Gastrocnemius medialis (tissue), 4 donors: Measurements from ENCODE around the gene STAM. TPM values are rescaled to one million over a fixed set of nuclear protein-coding genes. Genes with fewer than 3 reads are reported as not detected.

Experiments used
- ATAC-seq, 2 donors: fragments of 150-250 bp; one replicate each; pipeline ENCODE4 v1.9.1; 2016
- DNase-seq, 2 donors: peaks; one replicate each; pipeline ENCODE4 v3.0.0-alpha.2; 2019
- H3K27ac ChIP-seq, 4 donors: fragments of 200-600 bp; sonication (generic); 1 replicate in 1 of 4; 2 replicates in 3 of 4; pipeline ENCODE4 v1.5.1; 2016 to 2018; ENCODE audit warnings: mild to moderate bottlenecking in 2 of 4, moderate library complexity in 1 of 4
- H3K27me3 ChIP-seq, 3 donors: fragments of 200-600 bp; sonication (generic) in 2 of 3; 1 replicate in 1 of 3; 2 replicates in 2 of 3; pipeline versions ENCODE4 v1.5.1 to v1.6.0; 2016 to 2019; ENCODE audit warnings: mild to moderate bottlenecking in 1 of 3, moderate library complexity in 1 of 3
- H3K36me3 ChIP-seq, 2 donors: fragments of 200-600 bp; sonication (generic) in 1 of 2; one replicate each; pipeline ENCODE4 v1.5.1; 2017 to 2018
- H3K4me1 ChIP-seq, 2 donors: fragments of 200-600 bp; sonication (generic) in 1 of 2; one replicate each; pipeline ENCODE4 v1.5.1; 2016 to 2017; ENCODE audit warnings: mild to moderate bottlenecking in 2 of 2
- H3K4me3 ChIP-seq, 4 donors: fragments of 200-600 bp; sonication (generic) in 3 of 4; 1 replicate in 1 of 4; 2 replicates in 3 of 4; pipeline ENCODE4 v1.5.1; 2016 to 2019; ENCODE audit warnings: mild to moderate bottlenecking in 2 of 4
- H3K9me3 ChIP-seq, 3 donors: fragments of 200-600 bp; sonication (generic) in 2 of 3; 1 replicate in 1 of 3; 2 replicates in 2 of 3; pipeline ENCODE4 v1.5.1; 2016 to 2019
- CTCF ChIP-seq, 5 experiments: fragments of 450-650 bp in 3 of 5; fragments of 200-600 bp in 2 of 5; sonication (generic) in 2 of 5; IDR thresholded peaks in 4 of 5; conservative IDR thresholded peaks in 1 of 5; 1 replicate in 4 of 5; 2 replicates in 1 of 5; pipeline ENCODE4 v1.5.1; 2016 to 2019; ENCODE audit warnings: antibody characterized with exemption in 5 of 5, mild to moderate bottlenecking in 3 of 5, moderate library complexity in 3 of 5
- POLR2A ChIP-seq, 2 donors: fragments of 450-650 bp; IDR thresholded peaks; one replicate each; pipeline ENCODE4 v1.6.1; 2017; ENCODE audit warnings: antibody characterized with exemption in 2 of 2, mild to moderate bottlenecking in 2 of 2, moderate library complexity in 2 of 2
- in situ Hi-C, 4 donors: fragments of 200-750 bp; cut with MboI; loops; one replicate each; pipeline versions ENCODE4 v1.15.0 to v1.8.0; 2017; ENCODE audit warnings: low sequenced_read_pairs in 4 of 4
- intact Hi-C: fragments of 100-400 bp; cut with DNase I; formaldehyde crosslinking; loops from one replicate; pipeline ENCODE4 v1.15.1; 2023; ENCODE audit warnings: low total_unique reads
- total RNA-seq, 4 donors: library from RNA; depleted of rRNA; stranded (reverse); fragments of >200 nt; gene quantifications; one replicate each; pipeline versions ENCODE4 v1.1.0 to v1.2.3, GENCODE V29; 2016

STAM gene
- total RNA-seq, 4 donors from 2014 or later: 28.6 to 52.0 (median 35.2) TPM

- in situ Hi-C loops: no loop called here
- intact Hi-C loops: loop anchor here (2.0 to 5.0 kb wide), 2 partner anchors 59 to 119 kb away; partner anchors contain the start of gene HACD1
- DNase-seq: no peak
- Histone ChIP-seq H3K36me3 (no peaks in the 10 kb centered on the region), H3K9me3 (no peaks in the 10 kb centered on the region), H3K27me3 (no peaks in the 10 kb centered on the region), H3K4me1 (peaks cover 15 to 21% of the 10 kb centered on the region in 2 donors), H3K27ac (no peak overlapping the region), H3K4me3 (no peak overlapping the region)
- ATAC-seq: no peak
- TF ChIP-seq POLR2A (IDR thresholded peaks at IDR 0.05) (no peak), CTCF (IDR thresholded peaks at IDR 0.05 in 4 of 5, conservative IDR thresholded peaks at IDR 0.05 in 1 of 5) (peak in 1 of 5 experiments; percentile 14)
Observed at GRCh38 chr10:17736223-17736622, 92.3 kb downstream of the STAM start.

GRCh38 chr10:17737027-17737965 is 93.3 kb downstream of the STAM start:
- intact Hi-C loops (loop anchor here (1.0 to 5.0 kb wide), 3 partner anchors 60 to 135 kb away; partner anchors contain the start of gene HACD1), in situ Hi-C loops (no loop called here)
- ATAC-seq (peak in 1 of 2 donors; percentile 32), DNase-seq (peak in 1 of 2 donors; percentile 70)
- H3K4me1 ChIP-seq: peaks cover 13 to 17% of the 10 kb centered on the region in 2 donors
- no peaks in the 10 kb centered on the region for H3K27me3 ChIP-seq
- peak in 4 of 5 experiments; percentile 38 to 72 (median 56) for TF ChIP-seq CTCF (IDR thresholded peaks at IDR 0.05 in 4 of 5, conservative IDR thresholded peaks at IDR 0.05 in 1 of 5)
- no peak for TF ChIP-seq POLR2A (IDR thresholded peaks at IDR 0.05)
- H3K4me3 ChIP-seq: no peak overlapping the region
- no peaks in the 10 kb centered on the region for H3K36me3 ChIP-seq
- H3K9me3 ChIP-seq: no peaks in the 10 kb centered on the region
- no peak overlapping the region for H3K27ac ChIP-seq

GRCh38 chr10:17740668-17741067 is 96.7 kb downstream of the STAM start:
- intact Hi-C loops (no loop called here), in situ Hi-C loops (loop anchor here (5.0 kb wide), 1 partner anchor 133 kb away; no protein-coding TSS in a partner anchor)
- no peak for TF ChIP-seq POLR2A (IDR thresholded peaks at IDR 0.05)
- no peak for TF ChIP-seq CTCF (IDR thresholded peaks at IDR 0.05 in 4 of 5, conservative IDR thresholded peaks at IDR 0.05 in 1 of 5)

GRCh38 chr10:17742918-17743317 is 99.0 kb downstream of the STAM start:
- intact Hi-C loops (loop anchor here (1.0 kb wide), 1 partner anchor 136 kb away; no protein-coding TSS in a partner anchor), in situ Hi-C loops (loop anchor here (5.0 kb wide), 1 partner anchor 136 kb away; no protein-coding TSS in a partner anchor)
- ATAC-seq (no peak), DNase-seq (no peak)
- Histone ChIP-seq H3K36me3 (no peaks in the 10 kb centered on the region), H3K27ac (no peak overlapping the region), H3K9me3 (no peaks in the 10 kb centered on the region), H3K4me1 (peaks cover 13 to 19% of the 10 kb centered on the region in 2 donors), H3K27me3 (no peaks in the 10 kb centered on the region), H3K4me3 (no peak overlapping the region)
- TF ChIP-seq POLR2A (IDR thresholded peaks at IDR 0.05) (no peak), CTCF (IDR thresholded peaks at IDR 0.05 in 4 of 5, conservative IDR thresholded peaks at IDR 0.05 in 1 of 5) (peak; percentile 80 to 89 (median 81))

More at GRCh38 chr10:17740668-17741067, 96.7 kb downstream of the STAM start:
- DNase-seq: no peak
- no peak overlapping the region for H3K27ac ChIP-seq
- H3K36me3 ChIP-seq: no peaks in the 10 kb centered on the region
- no peaks in the 10 kb centered on the region for H3K27me3 ChIP-seq
- ATAC-seq: no peak
- no peaks in the 10 kb centered on the region for H3K9me3 ChIP-seq
- H3K4me3 ChIP-seq: no peak overlapping the region
- peaks cover 20 to 21% of the 10 kb centered on the region in 2 donors for H3K4me1 ChIP-seq
